NCI-H2227 (cell line): ENCODE data around the gene MSMO1.
"Not testable (repeated sequence)": the region's sequence is repeated elsewhere in the genome, so short reads cannot be mapped to it uniquely, and the experiment has no call there.

ENCODE experiments used
- DNase-seq: peaks from one replicate; lab custom pipeline; 2025; ENCODE audit not compliant: unreplicated experiment; lab: John Stamatoyannopoulos, UW

The MSMO1 gene

GRCh38 chr4:165324236-165324917 lies 3.1 kb upstream of the MSMO1 start:
- no peak for DNase-seq

- DNase-seq = no peak
These were observed 2.6 kb upstream of the MSMO1 start for GRCh38 chr4:165324918-165325304.

- no peak for DNase-seq
These were observed 1.5 kb upstream of the MSMO1 start for GRCh38 chr4:165325732-165326512.

- peak; percentile 29 for DNase-seq
These were observed 648 bp upstream of the MSMO1 start for GRCh38 chr4:165326831-165327210.

GRCh38 chr4:165328101-165328425 lies 594 bp downstream of the MSMO1 start:
- DNase-seq = no peak

- DNase-seq = no peak
These were observed 1.2 kb downstream of the MSMO1 start for GRCh38 chr4:165328708-165329107.

GRCh38 chr4:165330071-165330470 lies 2.6 kb downstream of the MSMO1 start:
- no peak for DNase-seq

GRCh38 chr4:165330666-165331065 lies 3.2 kb downstream of the MSMO1 start:
- DNase-seq = no peak

- no peak for DNase-seq
These were observed 3.9 kb downstream of the MSMO1 start for GRCh38 chr4:165331359-165331758.

- DNase-seq = no peak
These were observed 4.4 kb downstream of the MSMO1 start for GRCh38 chr4:165331823-165332222.

GRCh38 chr4:165332502-165332901 lies 5.0 kb downstream of the MSMO1 start:
- DNase-seq = no peak

GRCh38 chr4:165335163-165335703 lies 7.8 kb downstream of the MSMO1 start:
- DNase-seq = no peak

GRCh38 chr4:165336743-165337142 lies 9.3 kb downstream of the MSMO1 start:
- no peak for DNase-seq

GRCh38 chr4:165342340-165342739 lies 14.9 kb downstream of the MSMO1 start:
- DNase-seq = not testable (repeated sequence)

- DNase-seq = no peak
These were observed 16.1 kb downstream of the MSMO1 start for GRCh38 chr4:165343353-165344191.

GRCh38 chr4:165345666-165346417 lies 18.4 kb downstream of the MSMO1 start:
- DNase-seq = peak; percentile 51

- DNase-seq = no peak
These were observed 20.4 kb downstream of the MSMO1 start for GRCh38 chr4:165347647-165348569.

GRCh38 chr4:165351359-165352130 lies 24.1 kb downstream of the MSMO1 start:
- no peak for DNase-seq

GRCh38 chr4:165355900-165356300 lies 28.4 kb downstream of the MSMO1 start:
- DNase-seq = peak; percentile 43
